ENCODE data around the gene SBSN.

GRCh38 chr19:35506011-35506410, 22.1 kb downstream of the SBSN start:
- no peak for TF ChIP-seq POLR2A (IDR thresholded peaks at IDR 0.05; ENCODE audit: low read depth, low read length)
- TF ChIP-seq POLR2AphosphoS5 (IDR thresholded peaks at IDR 0.05; ENCODE audit: low read depth, low read length): no peak
- TF ChIP-seq TAF1 (IDR thresholded peaks at IDR 0.05; ENCODE audit: low read depth, low read length): no peak
- TF ChIP-seq SPI1 (IDR thresholded peaks at IDR 0.05; ENCODE audit: low read depth, low read length): no peak
